HG03039 (cell line): ENCODE results near the gene GLT8D2.
A peak's percentile ranks its signal among the peaks of the same experiment; 100 is the strongest.

Experiments
- ATAC-seq: cut with Tn5 transposase; IDR thresholded peaks from one replicate; pipeline ENCODE4 v1.9.1; 2021; ENCODE audit warnings: mild to moderate bottlenecking, moderate library complexity; ENCODE audit not compliant: unreplicated experiment

The GLT8D2 gene

GRCh38 chr12:104003596-104003995 is 46.4 kb downstream of the GLT8D2 start:
- ATAC-seq: no peak

- no peak for ATAC-seq
Measured at GRCh38 chr12:104002686-104003085, 47.3 kb downstream of the GLT8D2 start.

GRCh38 chr12:104000807-104001434 is 49.1 kb downstream of the GLT8D2 start:
- no peak for ATAC-seq

- no peak for ATAC-seq
Measured at GRCh38 chr12:103998976-103999375, 51.0 kb downstream of the GLT8D2 start.

- ATAC-seq: no peak
Measured at GRCh38 chr12:103997286-103997900, 52.6 kb downstream of the GLT8D2 start.

- ATAC-seq: no peak
Measured at GRCh38 chr12:103996595-103996994, 53.4 kb downstream of the GLT8D2 start.

GRCh38 chr12:103994235-103994634 is 55.8 kb downstream of the GLT8D2 start:
- no peak for ATAC-seq

- ATAC-seq: no peak
Measured at GRCh38 chr12:103986829-103987228, 63.2 kb downstream of the GLT8D2 start.

GRCh38 chr12:103978384-103978982 is 71.5 kb downstream of the GLT8D2 start:
- no peak for ATAC-seq

- no peak for ATAC-seq
Measured at GRCh38 chr12:103975368-103975767, 74.6 kb downstream of the GLT8D2 start.

- ATAC-seq: no peak
Measured at GRCh38 chr12:103973909-103974308, 76.1 kb downstream of the GLT8D2 start.

- ATAC-seq: no peak
Measured at GRCh38 chr12:103969391-103969790, 80.6 kb downstream of the GLT8D2 start.

- no peak for ATAC-seq
Measured at GRCh38 chr12:103966736-103967135, 83.3 kb downstream of the GLT8D2 start.

GRCh38 chr12:103965590-103966504 is 84.1 kb downstream of the GLT8D2 start, which contains the start of gene TDG:
TSS of gene TDG (plus strand) at chr12:103965872. CDS start at chr12:103966038, 166 bp downstream.
- ATAC-seq: peak; percentile 83

GRCh38 chr12:103965255-103965589 is 84.8 kb downstream of the GLT8D2 start:
- no peak for ATAC-seq

- no peak for ATAC-seq
Measured at GRCh38 chr12:103964805-103965204, 85.2 kb downstream of the GLT8D2 start.

- no peak for ATAC-seq
Measured at GRCh38 chr12:103962493-103962892, 87.5 kb downstream of the GLT8D2 start.

GRCh38 chr12:103960616-103961227 is 89.3 kb downstream of the GLT8D2 start:
- no peak for ATAC-seq

- ATAC-seq: no peak
Measured at GRCh38 chr12:103958621-103959020, 91.4 kb downstream of the GLT8D2 start.

- no peak for ATAC-seq
Measured at GRCh38 chr12:103957865-103958388, 92.1 kb downstream of the GLT8D2 start.
